B cell (primary cell): ENCODE results near the gene FHDC1. TPM values are rescaled to one million over a fixed set of nuclear protein-coding genes. Genes with fewer than 3 reads are reported as not detected.

ENCODE experiments used
- ATAC-seq: fragments of 200-7000 bp; cut with Tn5 transposase; one replicate; pipeline ENCODE4 v1.10.0; 2021; ENCODE audit warnings: low read depth, mild to moderate bottlenecking, moderate number of reproducible peaks, moderate library complexity
- CTCF ChIA-PET: fragments of 350-600 bp; sonication (Branson Sonifier 250); formaldehyde crosslinking; loops from one replicate; lab custom pipeline; 2021; ENCODE audit warnings: antibody characterized with exemption, inconsistent platforms; lab: Charles Lee
- POLR2A ChIA-PET: fragments of 350-600 bp; sonication (Branson Sonifier 250); formaldehyde crosslinking; loops from one replicate; lab custom pipeline; 2021; ENCODE audit warnings: antibody characterized with exemption; lab: Charles Lee
- DNase-seq: peaks from one replicate; pipeline ENCODE4 v3.0.0; 2013
- H2AFZ ChIP-seq: 2 replicates; pipeline ENCODE4 v1.6.1; 2012; ENCODE audit warnings: mild to moderate bottlenecking, low read depth, low read length; ENCODE audit not compliant: insufficient read depth, poor library complexity, severe bottlenecking
- H3K27ac ChIP-seq, 2 donors: 1 replicate in 1 of 2; 2 replicates in 1 of 2; pipeline ENCODE4 v1.5.1; 2012 to 2013; ENCODE audit warnings: low read length in 2 of 2, mild to moderate bottlenecking in 2 of 2, moderate library complexity in 1 of 2
- H3K27me3 ChIP-seq, 4 experiments: fragments of 200-600 bp in 1 of 4; sonication (generic) in 1 of 4; replicated peaks in 1 of 4; 1 replicate in 2 of 4; 2 replicates in 2 of 4; pipeline versions ENCODE4 v1.6.1 to v1.7.0; 2013 to 2016; ENCODE audit warnings: low read length in 3 of 4, mild to moderate bottlenecking in 2 of 4, mixed read lengths in 1 of 4, moderate library complexity in 1 of 4; ENCODE audit not compliant: insufficient read depth in 4 of 4, control insufficient read depth in 3 of 4; ENCODE audit errors: control extremely low read depth in 1 of 4
- H3K36me3 ChIP-seq, 2 experiments: replicated peaks in 1 of 2; 1 replicate in 1 of 2; 2 replicates in 1 of 2; pipeline versions ENCODE4 v1.6.1 to v1.7.1; 2013; ENCODE audit warnings: low read length in 1 of 2; ENCODE audit not compliant: insufficient read depth in 2 of 2, control insufficient read depth in 1 of 2; ENCODE audit errors: control extremely low read depth in 1 of 2, extremely low read depth in 1 of 2
- H3K4me1 ChIP-seq, 2 donors: fragments of 200-600 bp in 1 of 2; sonication (generic) in 1 of 2; 1 replicate in 1 of 2; 2 replicates in 1 of 2; pipeline versions ENCODE4 v1.5.1 to v1.6.1; 2013 to 2017; ENCODE audit warnings: low read length in 2 of 2; ENCODE audit not compliant: control insufficient read depth in 2 of 2, insufficient read depth in 2 of 2
- H3K4me2 ChIP-seq: replicated peaks from 2 replicates; pipeline ENCODE3; 2012; ENCODE audit warnings: mild to moderate bottlenecking, low read depth, low read length; ENCODE audit not compliant: poor library complexity, severe bottlenecking
- H3K4me3 ChIP-seq, 5 experiments: fragments of 200-600 bp in 1 of 5; sonication (generic) in 1 of 5; 1 replicate in 3 of 5; 2 replicates in 2 of 5; pipeline versions ENCODE4 v1.5.1 to v1.7.0; 2011 to 2016; ENCODE audit warnings: low read length in 4 of 5, mild to moderate bottlenecking in 4 of 5, low read depth in 2 of 5, control low read depth in 1 of 5, moderate library complexity in 1 of 5; ENCODE audit not compliant: insufficient read depth in 1 of 5; ENCODE audit errors: control extremely low read depth in 1 of 5, extremely low read depth in 1 of 5
- H3K79me2 ChIP-seq: fragments of 200-600 bp; sonication (generic); one replicate; pipeline ENCODE4 v1.6.0; 2016; ENCODE audit warnings: low read length; ENCODE audit not compliant: control insufficient read depth, insufficient read depth
- H3K9ac ChIP-seq: fragments of 200-600 bp; sonication (generic); 2 replicates; pipeline ENCODE4 v1.6.1; 2017; ENCODE audit warnings: mild to moderate bottlenecking, low read length, moderate library complexity
- H3K9me3 ChIP-seq, 3 donors: one replicate each; pipeline versions ENCODE4 v1.6.1 to v1.7.1; 2013; ENCODE audit warnings: low read length in 2 of 3; ENCODE audit not compliant: control insufficient read depth in 2 of 3, insufficient read depth in 1 of 3; ENCODE audit errors: control extremely low read depth in 1 of 3
- H4K20me1 ChIP-seq: 2 replicates; pipeline ENCODE4 v1.6.0; 2012; ENCODE audit warnings: mild to moderate bottlenecking, low read length; ENCODE audit not compliant: insufficient read depth, control insufficient read depth, poor library complexity, severe bottlenecking
- H3K27ac Mint-ChIP-seq: one replicate; pipeline ENCODE4 v1.8.0; 2021; ENCODE audit warnings: mixed read lengths
- H3K27me3 Mint-ChIP-seq: one replicate; pipeline ENCODE4 v1.8.0; 2021; ENCODE audit warnings: mixed read lengths
- H3K4me1 Mint-ChIP-seq: one replicate; pipeline ENCODE4 v1.8.0; 2021; ENCODE audit warnings: mixed read lengths
- H3K4me3 Mint-ChIP-seq: one replicate; pipeline ENCODE4 v1.8.0; 2021; ENCODE audit warnings: mixed read lengths
- H3K9me3 Mint-ChIP-seq: one replicate; pipeline ENCODE4 v1.8.0; 2022; ENCODE audit warnings: mixed read lengths; ENCODE audit not compliant: insufficient read depth
- EZH2 ChIP-seq: IDR thresholded peaks from 2 replicates; pipeline ENCODE4 v1.6.1; 2012; ENCODE audit warnings: borderline replicate concordance, low read depth, mild to moderate bottlenecking, moderate library complexity, low read length; ENCODE audit not compliant: insufficient read depth, poor library complexity, severe bottlenecking
- WGBS: methylation state at CpG from one replicate; pipeline ENCODE4 v1.1.5; 2013; ENCODE audit warnings: missing lambda C conversion rate; ENCODE audit not compliant: insufficient coverage; 5-methylcytosine and 5-hydroxymethylcytosine counted together
- intact Hi-C: fragments of 100-400 bp; cut with micrococcal nuclease; formaldehyde crosslinking; loops from one replicate; pipeline ENCODE4 v1.10.0; 2022
- polyA plus RNA-seq: library from polyadenylated mRNA; depleted of rRNA; stranded (reverse); fragments of >200 nt; gene quantifications from 2 replicates; pipeline ENCODE4 v1.2.3, GENCODE V29; 2012
- total RNA-seq, 2 donors: library from RNA; stranded (reverse); fragments of 120-200 nt in 1 of 2; gene quantifications; 1 replicate in 1 of 2; 2 replicates in 1 of 2; pipeline versions ENCODE4 v1.2.3 to v1.2.4, GENCODE V29; 2013 to 2022
- TF ChIP-seq, protein P1 (sequence below): fragments of 200-600 bp; IDR thresholded peaks from one replicate; pipeline ENCODE4 v1.8.0; 2022; ENCODE audit warnings: antibody characterized with exemption, mild to moderate bottlenecking

Gene FHDC1
- total and polyA plus RNA-seq, 2 donors (not counting 1 experiment from before 2014, with no cell fraction given) = 0.13 to 0.57 TPM

GRCh38 chr4:152992466-152992865 is 56.3 kb downstream of the FHDC1 start:
- Histone ChIP-seq H2AFZ (no peak overlapping the region), H3K9ac (no peak overlapping the region), H3K79me2 (no peaks in the 10 kb centered on the region), H3K9me3 (peaks cover 0 to 3% (median 0%) of the 10 kb centered on the region in 3 donors), H3K36me3 (no peaks in the 10 kb centered on the region), H3K27me3 (peaks cover 0 to 14% (median 2%) of the 10 kb centered on the region in 4 experiments), H4K20me1 (no peaks in the 10 kb centered on the region), H3K4me1 (no peaks in the 10 kb centered on the region), H3K27ac (no peak overlapping the region), H3K4me2 (no peak overlapping the region), H3K4me3 (no peak overlapping the region)
- Mint-ChIP-seq H3K27ac (no peak overlapping the region), H3K27me3 (peaks cover 15% of the 10 kb centered on the region), H3K4me3 (no peak overlapping the region), H3K4me1 (peaks cover 3% of the 10 kb centered on the region), H3K9me3 (no peaks in the 10 kb centered on the region)
- ChIA-PET CTCF (interaction anchor here (0.6 to 1.1 kb wide), 2 partner anchors 93 to 211 kb away, joined by 3 read pairs; no protein-coding TSS in a partner anchor), POLR2A (no interaction called here)
- intact Hi-C loops = no loop called here
- TF ChIP-seq, protein P1, sequence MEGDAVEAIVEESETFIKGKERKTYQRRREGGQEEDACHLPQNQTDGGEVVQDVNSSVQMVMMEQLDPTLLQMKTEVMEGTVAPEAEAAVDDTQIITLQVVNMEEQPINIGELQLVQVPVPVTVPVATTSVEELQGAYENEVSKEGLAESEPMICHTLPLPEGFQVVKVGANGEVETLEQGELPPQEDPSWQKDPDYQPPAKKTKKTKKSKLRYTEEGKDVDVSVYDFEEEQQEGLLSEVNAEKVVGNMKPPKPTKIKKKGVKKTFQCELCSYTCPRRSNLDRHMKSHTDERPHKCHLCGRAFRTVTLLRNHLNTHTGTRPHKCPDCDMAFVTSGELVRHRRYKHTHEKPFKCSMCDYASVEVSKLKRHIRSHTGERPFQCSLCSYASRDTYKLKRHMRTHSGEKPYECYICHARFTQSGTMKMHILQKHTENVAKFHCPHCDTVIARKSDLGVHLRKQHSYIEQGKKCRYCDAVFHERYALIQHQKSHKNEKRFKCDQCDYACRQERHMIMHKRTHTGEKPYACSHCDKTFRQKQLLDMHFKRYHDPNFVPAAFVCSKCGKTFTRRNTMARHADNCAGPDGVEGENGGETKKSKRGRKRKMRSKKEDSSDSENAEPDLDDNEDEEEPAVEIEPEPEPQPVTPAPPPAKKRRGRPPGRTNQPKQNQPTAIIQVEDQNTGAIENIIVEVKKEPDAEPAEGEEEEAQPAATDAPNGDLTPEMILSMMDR = no peak
- no peak for TF ChIP-seq EZH2
- ATAC-seq = no peak
- no CpG with 5 or more reads among the region's 1 CpG for WGBS
- DNase-seq = no peak

DNA sequence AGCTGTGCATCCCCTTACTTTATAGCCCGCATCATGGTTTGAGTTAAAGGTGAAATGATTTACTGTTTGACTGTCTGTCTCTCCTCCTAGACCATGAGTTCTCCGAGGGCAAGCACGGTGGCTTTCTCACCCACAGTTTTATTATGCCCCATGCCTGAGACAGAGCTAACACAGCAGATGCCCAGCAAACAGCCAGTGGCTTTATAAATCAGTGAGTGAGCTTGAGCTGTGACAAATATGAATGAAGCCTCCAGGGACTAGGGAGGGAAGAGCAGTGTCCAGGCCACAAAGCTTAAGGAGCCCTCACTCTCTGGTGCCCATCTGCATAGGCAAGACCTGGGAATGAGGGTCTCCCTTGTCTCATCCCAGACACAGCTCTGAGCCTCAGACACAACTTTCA is 57.9 kb downstream of the FHDC1 start:
- H3K27ac ChIP-seq = no peak overlapping the region
- H3K4me1 Mint-ChIP-seq = peaks cover 3% of the 10 kb centered on the region
- ChIA-PET POLR2A (no interaction called here), CTCF (interaction anchor here (1.6 kb wide), 1 partner anchor 90 kb away, joined by 3 read pairs; no protein-coding TSS in a partner anchor)
- H3K4me3 ChIP-seq = no peak overlapping the region
- H3K27me3 ChIP-seq = peaks cover 0 to 17% (median 3%) of the 10 kb centered on the region in 4 experiments
- no peak for TF ChIP-seq EZH2
- TF ChIP-seq, protein P1 = no peak
- H3K36me3 ChIP-seq = no peaks in the 10 kb centered on the region
- no peaks in the 10 kb centered on the region for H4K20me1 ChIP-seq
- H3K9me3 ChIP-seq = peaks cover 0 to 3% (median 0%) of the 10 kb centered on the region in 3 donors
- H3K9ac ChIP-seq = no peak overlapping the region
- H3K4me1 ChIP-seq = no peaks in the 10 kb centered on the region
- no peak overlapping the region for H3K4me3 Mint-ChIP-seq
- intact Hi-C loops = no loop called here
- H3K4me2 ChIP-seq = no peak overlapping the region
- ATAC-seq (no peak), DNase-seq (no peak)
- H3K9me3 Mint-ChIP-seq = no peaks in the 10 kb centered on the region
- H2AFZ ChIP-seq = no peak overlapping the region
- WGBS = no CpG with 5 or more reads among the region's 3 CpGs
- no peaks in the 10 kb centered on the region for H3K79me2 ChIP-seq
- H3K27me3 Mint-ChIP-seq = peaks cover 24% of the 10 kb centered on the region
- H3K27ac Mint-ChIP-seq = no peak overlapping the region
